ENCODE results near the gene IDH3A. TPM values are rescaled to one million over a fixed set of nuclear protein-coding genes. Genes with fewer than 3 reads are reported as not detected.

The IDH3A gene
- total RNA-seq, 1 donor from 2014 or later, result 71.6 TPM

DNA sequence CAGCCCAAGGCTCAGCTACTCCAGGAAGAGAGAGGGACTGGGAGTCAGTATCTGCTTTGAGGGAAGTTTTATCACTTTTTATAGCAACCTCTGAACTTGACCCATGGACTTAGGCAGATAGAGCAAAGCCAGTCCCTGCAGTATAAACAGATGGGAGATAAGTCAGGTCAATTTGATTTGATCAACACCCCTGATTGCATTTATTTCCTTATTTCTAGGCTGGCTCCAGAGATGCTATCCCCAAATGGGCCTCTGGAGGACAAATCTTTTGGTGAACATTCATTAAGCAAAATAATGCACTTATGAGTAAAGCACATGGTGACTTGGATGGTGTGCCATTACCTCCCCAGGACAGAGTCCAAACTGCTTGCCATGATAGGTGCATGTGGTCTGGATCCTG is 8.9 kb upstream of the IDH3A start:
- no peaks in the 10 kb centered on the region for H3K4me1 ChIP-seq
- TF ChIP-seq, protein P1, sequence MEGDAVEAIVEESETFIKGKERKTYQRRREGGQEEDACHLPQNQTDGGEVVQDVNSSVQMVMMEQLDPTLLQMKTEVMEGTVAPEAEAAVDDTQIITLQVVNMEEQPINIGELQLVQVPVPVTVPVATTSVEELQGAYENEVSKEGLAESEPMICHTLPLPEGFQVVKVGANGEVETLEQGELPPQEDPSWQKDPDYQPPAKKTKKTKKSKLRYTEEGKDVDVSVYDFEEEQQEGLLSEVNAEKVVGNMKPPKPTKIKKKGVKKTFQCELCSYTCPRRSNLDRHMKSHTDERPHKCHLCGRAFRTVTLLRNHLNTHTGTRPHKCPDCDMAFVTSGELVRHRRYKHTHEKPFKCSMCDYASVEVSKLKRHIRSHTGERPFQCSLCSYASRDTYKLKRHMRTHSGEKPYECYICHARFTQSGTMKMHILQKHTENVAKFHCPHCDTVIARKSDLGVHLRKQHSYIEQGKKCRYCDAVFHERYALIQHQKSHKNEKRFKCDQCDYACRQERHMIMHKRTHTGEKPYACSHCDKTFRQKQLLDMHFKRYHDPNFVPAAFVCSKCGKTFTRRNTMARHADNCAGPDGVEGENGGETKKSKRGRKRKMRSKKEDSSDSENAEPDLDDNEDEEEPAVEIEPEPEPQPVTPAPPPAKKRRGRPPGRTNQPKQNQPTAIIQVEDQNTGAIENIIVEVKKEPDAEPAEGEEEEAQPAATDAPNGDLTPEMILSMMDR (IDR thresholded peaks at IDR 0.05), result no peak
- no peaks in the 10 kb centered on the region for H3K9me3 ChIP-seq
- ATAC-seq, result no peak
- H3K27ac ChIP-seq, result no peak overlapping the region
- intact Hi-C loops (cut with DNase I), result no loop called here
- H3K4me3 ChIP-seq, result no peak overlapping the region
- no peak for DNase-seq
- H3K36me3 ChIP-seq, result no peaks in the 10 kb centered on the region
- H3K27me3 ChIP-seq, result no peaks in the 10 kb centered on the region

GRCh38 chr15:78142332-78142731 is 6.8 kb upstream of the IDH3A start:
- DNase-seq (no peak), ATAC-seq (no peak)
- intact Hi-C loops (cut with DNase I), result no loop called here

GRCh38 chr15:78146425-78147154 is 2.6 kb upstream of the IDH3A start:
- no peaks in the 10 kb centered on the region for H3K9me3 ChIP-seq
- no peak overlapping the region for H3K27ac ChIP-seq
- no peaks in the 10 kb centered on the region for H3K36me3 ChIP-seq
- H3K4me3 ChIP-seq, result no peak overlapping the region
- TF ChIP-seq, protein P1 (IDR thresholded peaks at IDR 0.05), result no peak
- no peak for DNase-seq
- peaks cover 16% of the 10 kb centered on the region for H3K4me1 ChIP-seq
- ATAC-seq, result no peak
- H3K27me3 ChIP-seq, result no peaks in the 10 kb centered on the region
- intact Hi-C loops (cut with DNase I), result no loop called here

More at GRCh38 chr15:78142332-78142731, 6.8 kb upstream of the IDH3A start:
- no peaks in the 10 kb centered on the region for H3K4me1 ChIP-seq
- no peaks in the 10 kb centered on the region for H3K27me3 ChIP-seq
- TF ChIP-seq, protein P1 (IDR thresholded peaks at IDR 0.05), result no peak
- H3K4me3 ChIP-seq, result no peak overlapping the region
- H3K9me3 ChIP-seq, result no peaks in the 10 kb centered on the region
- no peaks in the 10 kb centered on the region for H3K36me3 ChIP-seq
- H3K27ac ChIP-seq, result no peak overlapping the region

DNA sequence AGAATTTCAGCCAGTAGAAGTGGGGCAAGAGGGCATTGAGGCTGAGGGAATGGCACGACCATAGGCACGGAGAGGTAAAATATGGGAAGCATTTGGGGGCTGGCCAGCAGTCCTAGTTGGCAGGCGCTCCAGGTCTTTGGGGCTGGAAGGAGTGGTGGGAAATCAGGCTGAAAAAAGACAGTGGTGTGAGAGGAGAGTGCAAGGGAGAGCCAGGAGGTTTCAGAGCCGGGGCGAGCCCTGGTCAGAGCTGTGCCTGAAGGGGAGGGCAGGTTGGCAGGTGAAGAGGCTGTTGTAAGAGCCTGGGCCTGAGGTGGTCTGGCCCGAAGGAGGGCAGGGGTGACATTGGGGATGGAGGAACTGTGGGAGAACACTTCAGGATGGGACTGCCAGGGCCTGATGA is 1.6 kb upstream of the IDH3A start:
- Histone ChIP-seq H3K4me3 (no peak overlapping the region), H3K36me3 (no peaks in the 10 kb centered on the region), H3K27ac (no peak overlapping the region), H3K27me3 (no peaks in the 10 kb centered on the region), H3K4me1 (peaks cover 16% of the 10 kb centered on the region), H3K9me3 (no peaks in the 10 kb centered on the region)
- ATAC-seq, result no peak
- no peak for DNase-seq
- intact Hi-C loops (cut with DNase I), result no loop called here
- TF ChIP-seq, protein P1 (IDR thresholded peaks at IDR 0.05), result no peak

DNA sequence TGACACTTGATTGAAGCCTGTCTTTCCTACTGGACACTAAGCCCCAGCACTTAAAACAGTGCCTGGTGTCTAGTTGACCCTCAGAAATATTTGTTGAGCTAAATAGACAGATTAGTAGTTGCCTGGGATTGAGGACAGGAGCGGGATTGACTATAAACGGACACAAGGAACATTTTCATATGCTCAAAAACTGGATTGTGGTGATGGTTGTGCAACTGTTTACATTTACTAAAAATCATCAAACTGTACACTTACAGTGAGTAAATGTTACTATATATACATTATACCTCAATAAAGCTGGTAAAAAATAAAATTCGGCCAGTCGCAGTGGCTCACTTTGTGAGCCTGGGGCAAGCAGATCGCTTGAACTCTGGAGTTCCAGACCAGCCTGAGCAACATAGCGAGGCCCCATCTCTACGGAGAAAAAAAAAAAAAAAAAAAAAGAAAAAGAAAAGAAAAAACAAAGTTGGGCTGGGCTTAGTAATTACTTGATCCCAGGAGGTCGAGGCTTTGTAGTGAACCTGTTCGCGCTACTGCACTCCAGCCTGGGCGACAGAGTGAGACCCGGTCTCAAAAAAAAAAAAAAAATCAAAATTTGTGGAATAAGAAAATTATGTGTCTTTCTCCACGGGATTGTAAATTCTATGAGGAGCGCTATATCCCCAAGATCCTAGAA is 632 bp upstream of the IDH3A start:
- peak overlapping the region; percentile 58 for H3K27ac ChIP-seq
- no peak for ATAC-seq
- DNase-seq, result no peak
- no peaks in the 10 kb centered on the region for H3K9me3 ChIP-seq
- TF ChIP-seq, protein P1 (IDR thresholded peaks at IDR 0.05), result no peak
- H3K4me3 ChIP-seq, result peak overlapping the region; percentile 84
- no peaks in the 10 kb centered on the region for H3K36me3 ChIP-seq
- no peaks in the 10 kb centered on the region for H3K27me3 ChIP-seq
- intact Hi-C loops (cut with DNase I), result no loop called here
- H3K4me1 ChIP-seq, result peaks cover 16% of the 10 kb centered on the region
